Parathyroid adenoma (tissue), 2 donors: Measurements from ENCODE around the gene WDR12.

Experiments
- H2AFZ ChIP-seq: fragments of 300-600 bp; sonication (generic); one replicate; pipeline ENCODE4 v1.7.0; 2017; ENCODE audit warnings: antibody characterized with exemption, mild to moderate bottlenecking
- H3K27ac ChIP-seq: fragments of 300-600 bp; sonication (generic); one replicate; pipeline ENCODE4 v1.7.0; 2017
- H3K27me3 ChIP-seq: fragments of 300-600 bp; sonication (generic); one replicate; pipeline ENCODE4 v1.7.0; 2017; ENCODE audit warnings: low read length; ENCODE audit not compliant: control insufficient read depth, insufficient read depth
- H3K36me3 ChIP-seq: fragments of 300-600 bp; sonication (generic); one replicate; pipeline ENCODE4 v1.7.0; 2017; ENCODE audit warnings: low read length; ENCODE audit not compliant: control insufficient read depth, insufficient read depth
- H3K4me1 ChIP-seq: fragments of 300-600 bp; sonication (generic); one replicate; pipeline ENCODE4 v1.7.0; 2017; ENCODE audit warnings: control low read depth
- H3K4me2 ChIP-seq: fragments of 300-600 bp; sonication (generic); one replicate; pipeline ENCODE4 v1.7.0; 2017; ENCODE audit warnings: low read length
- H3K4me3 ChIP-seq: fragments of 300-600 bp; sonication (generic); one replicate; pipeline ENCODE4 v1.7.0; 2017; ENCODE audit warnings: low read depth, low read length
- H3K79me2 ChIP-seq: fragments of 300-600 bp; sonication (generic); one replicate; pipeline ENCODE4 v1.7.0; 2017; ENCODE audit warnings: control low read depth
- H3K9ac ChIP-seq: fragments of 300-600 bp; sonication (generic); one replicate; pipeline ENCODE4 v1.7.0; 2017; ENCODE audit warnings: mild to moderate bottlenecking
- H3K9me3 ChIP-seq: fragments of 300-600 bp; sonication (generic); one replicate; pipeline ENCODE4 v1.7.0; 2017; ENCODE audit warnings: low read length; ENCODE audit not compliant: control insufficient read depth
- CTCF ChIP-seq: fragments of 300-600 bp; sonication (generic); IDR thresholded peaks from one replicate; pipeline ENCODE4 v1.7.0; 2017; ENCODE audit warnings: antibody characterized with exemption, mild to moderate bottlenecking
- donor health status: primary hyperparathyroidism.

WDR12 gene

GRCh38 chr2:202848813-202849212 lies 62.7 kb downstream of the WDR12 start:
- H3K79me2 ChIP-seq, result peaks cover 8% of the 10 kb centered on the region
- no peak overlapping the region for H3K9ac ChIP-seq
- H3K27ac ChIP-seq, result no peak overlapping the region
- no peak overlapping the region for H3K4me3 ChIP-seq
- H3K4me2 ChIP-seq, result no peak overlapping the region
- no peaks in the 10 kb centered on the region for H3K36me3 ChIP-seq
- H3K4me1 ChIP-seq, result no peaks in the 10 kb centered on the region
- TF ChIP-seq CTCF, result no peak
- no peak overlapping the region for H2AFZ ChIP-seq
- no peaks in the 10 kb centered on the region for H3K27me3 ChIP-seq
- no peaks in the 10 kb centered on the region for H3K9me3 ChIP-seq

GRCh38 chr2:202847693-202848524 lies 63.6 kb downstream of the WDR12 start:
- H3K9me3 ChIP-seq, result no peaks in the 10 kb centered on the region
- H2AFZ ChIP-seq, result no peak overlapping the region
- H3K27me3 ChIP-seq, result no peaks in the 10 kb centered on the region
- peaks cover 7% of the 10 kb centered on the region for H3K79me2 ChIP-seq
- TF ChIP-seq CTCF, result no peak
- H3K4me2 ChIP-seq, result no peak overlapping the region
- H3K27ac ChIP-seq, result no peak overlapping the region
- no peaks in the 10 kb centered on the region for H3K4me1 ChIP-seq
- no peaks in the 10 kb centered on the region for H3K36me3 ChIP-seq
- no peak overlapping the region for H3K9ac ChIP-seq
- no peak overlapping the region for H3K4me3 ChIP-seq

- H3K27ac ChIP-seq, result no peak overlapping the region
- no peaks in the 10 kb centered on the region for H3K36me3 ChIP-seq
- H3K9ac ChIP-seq, result no peak overlapping the region
- no peak overlapping the region for H2AFZ ChIP-seq
- H3K9me3 ChIP-seq, result no peaks in the 10 kb centered on the region
- no peaks in the 10 kb centered on the region for H3K27me3 ChIP-seq
- H3K4me3 ChIP-seq, result no peak overlapping the region
- no peak overlapping the region for H3K4me2 ChIP-seq
- no peaks in the 10 kb centered on the region for H3K4me1 ChIP-seq
- TF ChIP-seq CTCF, result no peak
- H3K79me2 ChIP-seq, result no peaks in the 10 kb centered on the region
Measured at GRCh38 chr2:202844656-202845055, 66.8 kb downstream of the WDR12 start.

GRCh38 chr2:202842690-202843089 lies 68.8 kb downstream of the WDR12 start:
- Histone ChIP-seq H3K4me2 (no peak overlapping the region), H2AFZ (no peak overlapping the region), H3K4me3 (no peak overlapping the region), H3K4me1 (no peaks in the 10 kb centered on the region), H3K27ac (no peak overlapping the region), H3K79me2 (no peaks in the 10 kb centered on the region), H3K9me3 (no peaks in the 10 kb centered on the region), H3K9ac (no peak overlapping the region), H3K27me3 (no peaks in the 10 kb centered on the region), H3K36me3 (no peaks in the 10 kb centered on the region)
- TF ChIP-seq CTCF, result no peak
